ENCODE data around the gene STK11.

GRCh38 chr19:1173159-1173844 is 32.3 kb upstream of the STK11 start:
- TF ChIP-seq CTCF (conservative IDR thresholded peaks at IDR 0.05; ENCODE audit: low read length) (no peak), EZH2phosphoT487 (IDR thresholded peaks at IDR 0.05; ENCODE audit: borderline replicate concordance) (no peak)

Measured in Loucy (cell line).